ENCODE results near the gene KCNK4.

KCNK4 gene

DNA sequence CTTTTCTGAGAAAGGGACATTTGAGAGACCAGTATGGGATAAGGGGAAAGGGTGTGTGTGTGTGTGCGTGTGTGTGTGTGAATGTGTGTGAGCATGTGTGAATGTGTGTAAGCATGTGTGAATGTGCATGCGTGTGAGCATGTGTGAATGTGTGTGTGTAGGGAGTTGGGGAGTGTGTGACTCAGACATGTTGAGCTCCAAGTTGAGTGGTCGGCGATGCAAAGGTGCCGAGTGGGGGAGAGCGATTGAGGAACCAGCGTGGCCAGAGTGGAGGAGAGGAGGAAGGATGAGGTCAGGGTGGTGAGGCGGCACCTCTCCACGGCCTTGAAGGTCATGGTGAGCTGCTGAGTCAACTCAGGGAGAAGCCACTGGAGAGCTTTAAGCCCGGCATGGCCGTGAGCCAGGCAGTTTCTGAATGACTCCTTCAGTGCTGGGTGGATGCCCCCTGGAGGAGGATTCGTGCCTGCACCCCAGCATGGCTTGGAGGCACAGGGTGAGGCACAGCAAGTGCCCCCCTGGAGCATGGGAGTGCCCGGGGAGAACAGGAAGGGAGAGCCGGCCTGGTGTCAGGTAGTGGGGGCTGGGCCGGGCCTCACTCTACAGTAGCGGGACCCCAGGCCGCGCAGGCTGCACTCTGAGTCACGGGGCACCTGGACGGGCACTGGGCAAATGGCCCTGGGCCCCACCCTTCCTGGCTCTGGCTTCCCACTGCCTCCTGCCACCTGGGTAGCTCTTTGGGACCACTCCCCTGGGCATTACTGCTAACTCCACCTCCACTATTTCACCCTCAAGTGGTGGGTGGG is 40.7 kb downstream of the KCNK4 start:
- no peak overlapping the region for H3K9ac ChIP-seq (ENCODE audit: low read depth, low read length)
- no peaks in the 10 kb centered on the region for H3K36me3 ChIP-seq (ENCODE audit: insufficient read depth, low read length)
- H3K4me3 ChIP-seq (ENCODE audit: low read length) = no peak overlapping the region
- H3K27me3 ChIP-seq (ENCODE audit: control insufficient read depth, insufficient read depth, low read length) = peaks cover 8% of the 10 kb centered on the region
- peaks cover 23% of the 10 kb centered on the region for H3K4me1 ChIP-seq (ENCODE audit: control insufficient read depth, insufficient read depth, low read length)
- H3K9me3 ChIP-seq (replicated peaks; ENCODE audit: low read length) = no peaks in the 10 kb centered on the region
- peak overlapping the region; percentile 20 for H3K4me2 ChIP-seq (ENCODE audit: low read length)

DNA sequence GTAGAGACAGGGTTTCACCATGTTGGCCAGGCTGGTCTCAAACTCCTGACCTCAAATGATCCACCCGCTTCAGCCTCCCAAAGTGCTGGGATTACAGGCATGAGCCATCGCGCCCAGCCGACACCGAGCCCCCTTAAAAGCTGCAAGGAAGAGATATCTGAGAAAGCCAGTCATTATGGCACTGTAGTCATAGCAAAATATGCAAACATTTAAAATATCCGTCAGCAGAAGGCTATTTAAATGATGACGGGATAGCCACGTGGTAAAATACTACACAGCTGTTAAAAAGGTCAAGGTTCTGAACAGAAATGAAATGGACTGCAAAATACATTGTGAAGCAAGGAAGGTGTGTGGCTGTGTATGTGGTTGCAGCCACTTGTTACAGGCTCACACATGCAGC is 42.5 kb downstream of the KCNK4 start:
- H3K9me3 ChIP-seq (replicated peaks; ENCODE audit: low read length) = no peaks in the 10 kb centered on the region
- no peaks in the 10 kb centered on the region for H3K36me3 ChIP-seq (ENCODE audit: insufficient read depth, low read length)
- H3K4me1 ChIP-seq (ENCODE audit: control insufficient read depth, insufficient read depth, low read length) = peaks cover 23% of the 10 kb centered on the region
- H3K4me2 ChIP-seq (ENCODE audit: low read length) = no peak overlapping the region
- peaks cover 5% of the 10 kb centered on the region for H3K27me3 ChIP-seq (ENCODE audit: control insufficient read depth, insufficient read depth, low read length)
- no peak overlapping the region for H3K4me3 ChIP-seq (ENCODE audit: low read length)
- no peak overlapping the region for H3K9ac ChIP-seq (ENCODE audit: low read depth, low read length)

DNA sequence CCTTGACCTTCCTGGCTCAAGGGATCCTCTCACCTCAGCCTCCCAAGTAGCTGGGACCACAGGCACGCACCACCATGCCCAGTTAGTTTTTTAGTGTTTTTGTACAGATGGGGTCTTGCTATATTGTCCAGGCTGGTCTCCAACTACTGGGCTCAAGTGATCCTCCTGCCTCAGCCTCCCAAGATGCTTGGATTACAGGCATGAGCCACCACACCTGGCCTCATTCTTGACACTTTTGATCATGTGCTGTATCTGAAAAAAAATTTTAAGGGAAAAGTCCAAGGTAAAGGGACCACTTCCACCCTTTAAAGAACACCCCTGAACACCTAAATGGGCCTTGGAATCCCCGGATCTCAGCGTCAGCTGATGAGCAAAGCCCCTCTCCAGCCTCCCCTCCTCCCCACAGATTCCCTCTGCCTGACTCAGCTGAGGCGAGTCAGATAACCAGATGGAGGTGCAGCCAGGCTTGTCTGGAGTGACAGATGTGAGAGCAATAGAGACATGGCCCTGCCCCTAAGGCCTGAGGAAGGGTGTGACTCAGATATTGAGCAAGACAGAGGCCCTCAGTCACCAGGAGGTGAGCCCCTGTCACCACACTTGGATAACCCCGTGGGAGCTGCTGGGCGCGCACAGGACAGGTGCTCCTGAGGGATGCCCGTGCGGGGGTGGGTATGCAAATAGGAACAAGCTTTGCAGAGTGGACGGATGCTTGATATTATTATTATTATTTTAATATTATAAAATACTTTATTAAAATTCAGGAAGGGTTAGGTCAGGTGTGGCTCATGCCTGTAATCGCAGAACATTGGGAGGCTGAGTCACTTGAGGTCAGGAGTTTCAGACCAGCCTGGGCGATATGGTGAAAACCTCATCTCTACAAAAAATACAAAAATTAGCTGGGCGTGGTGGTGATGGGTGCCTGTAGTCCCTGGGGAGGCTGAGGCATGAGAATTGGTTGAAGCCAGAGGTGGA is 43.9 kb downstream of the KCNK4 start:
- H3K27me3 ChIP-seq (ENCODE audit: control insufficient read depth, insufficient read depth, low read length) = no peaks in the 10 kb centered on the region
- no peaks in the 10 kb centered on the region for H3K9me3 ChIP-seq (replicated peaks; ENCODE audit: low read length)
- no peak overlapping the region for H3K4me2 ChIP-seq (ENCODE audit: low read length)
- H3K4me3 ChIP-seq (ENCODE audit: low read length) = no peak overlapping the region
- no peaks in the 10 kb centered on the region for H3K36me3 ChIP-seq (ENCODE audit: insufficient read depth, low read length)
- peaks cover 23% of the 10 kb centered on the region for H3K4me1 ChIP-seq (ENCODE audit: control insufficient read depth, insufficient read depth, low read length)
- no peak overlapping the region for H3K9ac ChIP-seq (ENCODE audit: low read depth, low read length)

DNA sequence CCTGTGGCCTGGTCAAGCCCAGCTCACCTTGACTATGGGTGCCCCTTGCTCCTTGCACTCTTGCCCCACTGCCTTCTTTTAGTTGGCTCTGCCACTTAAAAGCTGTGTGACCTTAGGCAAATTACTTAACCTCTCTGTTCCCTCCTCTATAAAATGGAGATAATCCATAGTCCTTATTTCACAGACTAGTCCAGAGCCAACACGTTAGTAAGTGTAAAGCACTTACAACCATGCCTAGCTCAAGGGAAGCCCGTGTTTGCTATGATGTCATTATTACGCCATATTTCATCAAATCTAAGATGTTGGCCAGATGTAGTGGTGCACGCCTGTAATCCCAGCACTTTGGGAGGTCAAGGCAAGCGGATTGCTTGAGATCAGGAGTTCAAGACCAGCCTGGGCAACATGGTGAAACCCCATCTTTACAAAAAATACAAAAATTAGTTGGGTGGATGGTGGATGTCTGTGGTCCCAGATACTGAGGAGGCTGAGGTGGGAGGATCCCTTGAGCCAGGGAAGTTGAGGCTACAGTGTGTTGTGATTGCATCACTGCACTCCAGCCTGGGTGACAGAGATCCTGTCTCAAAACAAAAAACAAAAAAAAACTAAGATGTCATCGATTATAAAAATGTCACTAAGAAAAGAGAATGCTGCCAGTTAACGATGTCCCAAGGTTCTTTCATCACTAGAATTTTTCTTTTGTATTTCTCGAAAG is 46.6 kb downstream of the KCNK4 start:
- Histone ChIP-seq H3K4me3 (ENCODE audit: low read length) (no peak overlapping the region), H3K4me1 (ENCODE audit: control insufficient read depth, insufficient read depth, low read length) (peaks cover 18% of the 10 kb centered on the region), H3K27me3 (ENCODE audit: control insufficient read depth, insufficient read depth, low read length) (no peaks in the 10 kb centered on the region), H3K9me3 (replicated peaks; ENCODE audit: low read length) (no peaks in the 10 kb centered on the region), H3K4me2 (ENCODE audit: low read length) (no peak overlapping the region), H3K36me3 (ENCODE audit: insufficient read depth, low read length) (no peaks in the 10 kb centered on the region), H3K9ac (ENCODE audit: low read depth, low read length) (no peak overlapping the region)

DNA sequence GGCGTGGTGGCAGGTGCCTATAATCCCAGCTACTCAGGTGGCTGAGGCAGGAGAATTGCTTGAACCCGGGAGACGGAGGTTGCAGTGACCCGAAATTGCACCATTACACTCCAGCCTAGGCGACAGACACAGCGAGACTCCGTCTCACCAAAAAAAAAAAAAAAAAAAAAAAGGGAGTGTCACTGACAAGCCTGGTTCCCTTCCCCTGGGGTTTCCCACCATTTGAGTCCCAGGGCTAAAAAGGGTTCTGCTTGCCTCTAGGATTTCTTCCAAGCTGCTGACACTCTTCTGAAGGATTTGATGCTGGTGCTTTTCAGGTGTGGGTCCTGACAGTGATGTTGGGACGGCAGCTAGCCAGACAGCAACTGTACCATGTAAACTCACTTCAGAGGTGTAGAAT is 47.6 kb downstream of the KCNK4 start:
- Histone ChIP-seq H3K9ac (ENCODE audit: low read depth, low read length) (no peak overlapping the region), H3K4me1 (ENCODE audit: control insufficient read depth, insufficient read depth, low read length) (peaks cover 18% of the 10 kb centered on the region), H3K9me3 (replicated peaks; ENCODE audit: low read length) (no peaks in the 10 kb centered on the region), H3K36me3 (ENCODE audit: insufficient read depth, low read length) (no peaks in the 10 kb centered on the region), H3K4me3 (ENCODE audit: low read length) (no peak overlapping the region), H3K27me3 (ENCODE audit: control insufficient read depth, insufficient read depth, low read length) (no peaks in the 10 kb centered on the region), H3K4me2 (ENCODE audit: low read length) (no peak overlapping the region)

DNA sequence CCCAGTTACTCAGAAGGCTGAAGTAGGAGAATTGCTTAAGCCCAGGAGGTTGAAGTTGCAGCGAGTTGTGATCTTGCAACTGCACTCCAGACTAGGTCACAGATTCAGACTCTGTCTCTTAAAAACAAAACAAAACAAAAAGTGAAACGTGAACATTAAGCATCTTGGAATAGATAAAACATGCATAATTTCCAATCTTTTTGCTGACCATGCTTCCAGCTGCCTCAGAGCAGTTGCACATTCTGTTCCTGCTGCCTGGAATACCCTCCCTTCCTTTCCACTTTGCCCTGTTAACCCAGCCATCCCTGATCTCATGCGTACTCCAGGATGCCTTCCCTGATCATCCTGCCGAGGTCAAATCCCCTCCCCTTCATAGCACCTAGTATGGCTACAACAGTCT is 48.2 kb downstream of the KCNK4 start:
- Histone ChIP-seq H3K9ac (ENCODE audit: low read depth, low read length) (no peak overlapping the region), H3K4me1 (ENCODE audit: control insufficient read depth, insufficient read depth, low read length) (peaks cover 18% of the 10 kb centered on the region)

DNA sequence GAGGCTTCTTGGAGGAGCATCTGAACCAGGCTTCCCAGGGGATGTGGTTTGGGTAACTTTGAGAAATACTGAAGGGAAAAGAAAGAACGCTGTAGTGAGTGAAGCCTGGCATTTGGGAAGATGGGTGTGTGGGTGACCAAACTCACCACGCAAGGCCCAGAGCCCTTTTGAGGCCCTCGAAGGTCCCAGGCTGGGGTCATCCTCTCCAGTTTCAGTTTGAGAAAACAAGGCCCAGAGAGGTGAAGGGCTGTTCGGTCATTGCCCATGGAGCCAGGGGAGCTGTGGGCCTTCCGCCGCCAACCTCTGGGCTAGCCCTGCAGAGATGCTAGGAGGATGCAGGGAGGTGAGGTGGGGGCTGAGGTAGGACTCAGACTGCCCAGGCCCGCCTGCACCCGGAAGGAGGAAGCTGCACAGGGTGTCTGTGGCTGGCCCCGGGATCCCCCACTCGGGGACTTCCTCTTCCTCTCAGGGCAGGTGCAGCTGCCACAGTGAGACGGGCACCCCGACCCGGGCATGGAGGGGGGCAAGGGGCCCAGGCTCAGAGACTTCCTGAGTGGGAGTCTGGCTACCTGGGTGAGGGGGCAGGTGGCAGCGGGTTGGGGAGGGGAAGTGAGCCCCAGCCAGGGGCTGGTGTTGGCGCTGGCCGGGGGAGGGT is 48.8 kb downstream of the KCNK4 start, which contains the start of gene CCDC88B:
Gene CCDC88B, plus strand, starts transcription at position 451 of the 655 bp plus-strand sequence. Its CDS starts 63 bp downstream, at position 514.
- Histone ChIP-seq H3K9me3 (replicated peaks; ENCODE audit: low read length) (no peaks in the 10 kb centered on the region), H3K4me3 (ENCODE audit: low read length) (no peak within 1 kb of the TSS), H3K9ac (ENCODE audit: low read depth, low read length) (no peak within 1 kb of the TSS), H3K27me3 (ENCODE audit: control insufficient read depth, insufficient read depth, low read length) (no peaks in the 10 kb centered on the region), H3K4me2 (ENCODE audit: low read length) (no peak within 1 kb of the TSS), H3K36me3 (ENCODE audit: insufficient read depth, low read length) (no peaks in the 10 kb centered on the region), H3K4me1 (ENCODE audit: control insufficient read depth, insufficient read depth, low read length) (peaks cover 14% of the 10 kb centered on the region)

More for the DNA sequence above, 48.2 kb downstream of the KCNK4 start:
- H3K4me3 ChIP-seq (ENCODE audit: low read length) = no peak overlapping the region
- no peaks in the 10 kb centered on the region for H3K27me3 ChIP-seq (ENCODE audit: control insufficient read depth, insufficient read depth, low read length)
- H3K36me3 ChIP-seq (ENCODE audit: insufficient read depth, low read length) = no peaks in the 10 kb centered on the region
- no peak overlapping the region for H3K4me2 ChIP-seq (ENCODE audit: low read length)
- H3K9me3 ChIP-seq (replicated peaks; ENCODE audit: low read length) = no peaks in the 10 kb centered on the region

DNA sequence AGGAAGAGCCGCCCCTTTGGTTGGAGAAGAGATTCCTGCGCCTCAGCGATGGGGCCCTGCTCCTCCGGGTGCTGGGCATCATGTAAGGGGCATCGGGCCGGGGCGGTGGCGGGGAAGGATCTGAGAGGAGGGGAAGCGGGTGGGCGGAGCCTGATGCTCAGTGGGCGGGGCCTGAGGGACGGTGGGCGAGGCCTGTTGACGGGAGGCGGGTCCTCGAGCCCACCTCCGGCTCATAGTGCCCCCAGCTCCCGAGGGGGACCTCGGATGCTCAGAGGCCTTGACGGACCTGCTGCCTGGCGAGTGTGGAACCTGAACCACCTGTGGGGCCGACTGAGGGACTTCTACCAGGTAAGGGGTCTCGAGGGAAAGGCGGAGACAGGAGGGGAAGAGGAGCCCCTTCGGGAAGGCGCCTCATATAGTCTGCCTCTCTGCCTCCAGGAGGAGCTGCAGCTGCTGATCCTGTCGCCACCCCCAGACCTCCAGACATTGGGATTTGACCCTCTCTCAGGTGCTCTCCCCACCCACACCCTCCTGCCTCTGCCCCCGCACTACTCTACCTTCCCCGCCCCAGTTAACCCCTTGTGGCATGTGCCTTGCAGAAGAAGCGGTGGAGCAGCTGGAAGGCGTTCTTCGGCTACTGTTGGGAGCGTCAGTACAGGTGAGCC is 49.7 kb downstream of the KCNK4 start:
- Histone ChIP-seq H3K9me3 (replicated peaks; ENCODE audit: low read length) (no peaks in the 10 kb centered on the region), H3K4me2 (ENCODE audit: low read length) (no peak overlapping the region), H3K4me3 (ENCODE audit: low read length) (no peak overlapping the region), H3K4me1 (ENCODE audit: control insufficient read depth, insufficient read depth, low read length) (peaks cover 6% of the 10 kb centered on the region), H3K9ac (ENCODE audit: low read depth, low read length) (no peak overlapping the region), H3K27me3 (ENCODE audit: control insufficient read depth, insufficient read depth, low read length) (no peaks in the 10 kb centered on the region), H3K36me3 (ENCODE audit: insufficient read depth, low read length) (no peaks in the 10 kb centered on the region)

DNA sequence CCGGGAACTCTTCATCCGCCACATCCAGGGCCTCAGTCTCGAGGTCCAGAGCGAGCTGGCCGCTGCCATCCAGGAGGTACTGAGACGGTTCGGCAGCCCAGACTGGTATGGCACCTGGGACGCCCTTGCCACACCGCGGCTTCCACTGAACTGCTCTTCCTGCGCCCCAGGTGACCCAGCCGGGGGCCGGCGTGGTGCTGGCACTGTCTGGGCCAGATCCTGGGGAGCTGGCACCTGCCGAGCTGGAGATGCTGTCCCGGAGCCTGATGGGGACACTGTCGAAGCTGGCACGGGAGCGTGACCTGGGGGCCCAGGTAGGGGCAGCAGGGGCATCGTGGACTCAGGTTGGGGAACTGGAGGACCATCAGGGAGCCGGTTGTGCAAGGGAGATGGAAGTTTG is 50.3 kb downstream of the KCNK4 start:
- Histone ChIP-seq H3K4me1 (ENCODE audit: control insufficient read depth, insufficient read depth, low read length) (peaks cover 6% of the 10 kb centered on the region), H3K27me3 (ENCODE audit: control insufficient read depth, insufficient read depth, low read length) (no peaks in the 10 kb centered on the region), H3K36me3 (ENCODE audit: insufficient read depth, low read length) (no peaks in the 10 kb centered on the region), H3K4me2 (ENCODE audit: low read length) (no peak overlapping the region), H3K9me3 (replicated peaks; ENCODE audit: low read length) (no peaks in the 10 kb centered on the region), H3K9ac (ENCODE audit: low read depth, low read length) (no peak overlapping the region), H3K4me3 (ENCODE audit: low read length) (no peak overlapping the region)

DNA sequence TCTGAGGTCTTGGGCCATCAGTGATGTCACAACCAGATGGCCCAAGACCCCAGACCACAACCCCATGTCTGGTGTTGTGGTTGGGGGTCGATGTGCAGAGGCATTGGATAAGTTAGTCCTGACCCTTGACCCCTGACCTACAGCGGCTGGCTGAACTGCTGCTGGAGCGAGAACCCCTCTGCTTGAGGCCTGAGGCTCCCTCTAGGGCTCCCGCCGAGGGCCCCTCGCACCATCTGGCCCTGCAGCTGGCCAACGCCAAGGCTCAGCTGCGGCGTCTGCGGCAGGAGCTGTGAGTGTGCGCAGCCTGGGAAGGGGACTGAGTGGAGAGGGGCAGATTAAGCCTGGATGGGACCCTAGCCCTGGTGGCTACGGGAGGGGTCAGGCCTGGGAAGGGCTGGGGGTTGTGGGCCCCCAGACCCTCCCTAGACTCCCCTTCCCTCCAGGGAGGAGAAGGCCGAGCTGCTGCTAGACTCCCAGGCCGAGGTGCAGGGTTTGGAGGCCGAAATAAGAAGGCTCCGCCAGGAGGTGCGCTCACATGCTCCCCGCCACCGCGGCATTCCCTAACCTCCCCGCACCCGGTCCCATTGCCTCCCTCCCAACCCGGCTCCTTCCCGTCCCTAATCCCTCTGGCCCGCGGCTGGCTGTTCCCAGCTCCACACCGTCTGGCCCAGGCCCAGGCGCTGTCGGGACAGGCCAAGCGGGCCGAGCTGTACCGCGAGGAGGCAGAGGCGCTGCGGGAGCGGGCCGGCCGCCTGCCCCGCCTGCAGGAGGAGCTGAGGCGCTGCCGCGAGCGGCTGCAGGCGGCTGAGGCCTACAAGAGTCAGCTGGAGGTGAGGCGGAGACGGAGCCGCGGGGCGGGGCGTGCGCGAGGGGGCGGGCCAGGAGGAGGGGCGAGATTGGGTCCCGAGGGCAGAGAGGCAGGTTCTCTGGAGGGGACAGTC is 51.0 kb downstream of the KCNK4 start:
- peak overlapping the region; percentile 84 for H3K9ac ChIP-seq (ENCODE audit: low read depth, low read length)
- peak overlapping the region; percentile 91 for H3K4me2 ChIP-seq (ENCODE audit: low read length)
- no peaks in the 10 kb centered on the region for H3K27me3 ChIP-seq (ENCODE audit: control insufficient read depth, insufficient read depth, low read length)
- H3K4me1 ChIP-seq (ENCODE audit: control insufficient read depth, insufficient read depth, low read length) = peaks cover 6% of the 10 kb centered on the region
- H3K9me3 ChIP-seq (replicated peaks; ENCODE audit: low read length) = no peaks in the 10 kb centered on the region
- H3K36me3 ChIP-seq (ENCODE audit: insufficient read depth, low read length) = no peaks in the 10 kb centered on the region
- H3K4me3 ChIP-seq (ENCODE audit: low read length) = peak overlapping the region; percentile 73

Measured in skeletal muscle satellite cell (primary cell).